GM19043 (cell line): ENCODE measurements around the gene ANKS1A.

ENCODE experiments used
- ATAC-seq: cut with Tn5 transposase; IDR thresholded peaks from one replicate; pipeline ENCODE4 v1.9.1; 2021; ENCODE audit warnings: low read depth; ENCODE audit not compliant: unreplicated experiment

Gene ANKS1A

DNA sequence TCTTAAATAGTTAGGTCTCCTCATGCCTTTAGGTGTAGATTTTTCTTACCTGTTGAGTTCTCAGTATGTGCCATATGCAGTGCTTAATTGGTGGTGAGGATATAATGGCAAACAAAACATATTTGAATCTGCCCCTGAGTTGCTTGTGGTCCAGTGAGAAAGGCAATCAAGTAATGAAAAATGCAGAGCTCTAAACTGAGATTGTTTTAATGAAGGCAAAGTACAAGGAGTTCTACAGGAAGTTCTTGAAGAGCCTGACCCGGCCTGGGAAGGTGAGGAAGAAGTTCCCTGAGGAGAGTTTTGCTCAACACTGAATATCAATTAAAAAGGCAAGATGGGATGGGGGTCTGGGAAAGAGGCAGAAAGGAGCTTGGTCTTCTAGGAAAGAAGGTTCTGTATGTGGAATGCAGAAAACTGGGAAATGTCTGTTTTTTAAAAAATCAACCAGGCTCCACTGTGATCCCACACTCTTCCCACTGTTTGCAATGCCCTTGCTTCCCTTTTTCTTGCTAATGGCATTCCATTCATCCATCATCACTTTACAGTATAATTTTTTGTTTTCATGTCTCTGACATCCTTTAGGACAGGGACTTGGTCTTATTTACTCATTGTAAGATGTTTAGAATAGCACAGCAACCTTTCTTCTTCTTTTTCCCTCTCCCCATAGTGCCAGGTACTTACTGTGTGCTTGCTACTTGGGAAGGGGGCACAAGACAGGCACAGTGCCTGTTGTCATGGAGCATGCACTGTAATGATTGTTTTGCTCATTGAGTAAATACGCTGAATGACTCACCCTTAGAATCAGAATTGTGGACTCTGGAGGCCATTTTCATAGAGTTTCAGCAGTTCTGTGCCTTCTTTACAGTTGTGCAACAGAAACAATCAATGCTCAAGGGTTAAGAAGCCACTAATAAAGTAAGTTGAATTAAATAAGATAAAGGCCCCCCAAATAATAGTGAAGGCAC lies 64.3 kb downstream of the ANKS1A start:
- no peak for ATAC-seq

DNA sequence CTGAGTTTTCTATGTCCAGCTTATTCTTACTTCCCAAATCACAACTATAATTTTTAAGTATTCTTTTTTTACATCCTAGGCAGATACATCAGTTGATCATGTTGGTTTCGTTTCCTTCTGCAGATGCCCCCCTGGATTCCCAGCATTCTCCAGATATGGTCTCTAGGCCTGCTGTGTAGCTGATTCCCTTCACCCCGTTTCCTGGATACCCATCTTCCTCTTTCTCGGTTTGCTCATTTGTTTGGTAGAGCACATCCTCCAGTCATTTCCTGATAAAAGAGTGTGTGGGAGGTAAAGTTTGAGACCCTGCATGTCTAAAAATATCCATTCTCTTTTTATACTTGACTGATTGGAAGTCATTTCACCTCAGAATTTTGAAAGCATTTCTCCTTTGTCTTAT lies 66.4 kb downstream of the ANKS1A start:
- ATAC-seq: no peak

DNA sequence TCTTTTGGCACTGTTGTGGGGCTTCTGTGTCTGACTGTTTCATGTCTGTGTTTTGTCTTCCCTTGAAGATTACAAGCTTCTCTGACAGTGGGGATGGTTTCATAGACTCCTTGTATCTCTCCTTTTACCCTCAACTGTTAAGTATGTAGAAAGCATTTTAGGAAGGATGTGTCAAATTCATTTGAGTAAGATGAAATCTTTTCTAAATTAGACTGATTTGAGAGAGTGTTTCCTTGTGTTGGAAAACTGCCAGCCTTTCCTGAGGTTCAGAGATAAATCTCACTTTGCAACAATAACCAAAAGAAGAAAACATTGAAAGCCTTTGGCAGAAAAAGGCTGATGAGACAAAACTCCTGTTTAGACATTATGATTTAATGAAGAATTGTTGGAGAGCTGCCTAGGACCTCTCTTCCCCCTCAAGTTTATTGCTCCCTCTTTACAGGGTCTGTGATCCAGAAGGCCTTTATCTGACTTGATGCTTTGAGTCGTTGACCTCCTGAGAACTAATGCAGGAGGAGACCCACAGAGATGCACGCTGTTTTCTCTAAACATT lies 68.3 kb downstream of the ANKS1A start:
- no peak for ATAC-seq

DNA sequence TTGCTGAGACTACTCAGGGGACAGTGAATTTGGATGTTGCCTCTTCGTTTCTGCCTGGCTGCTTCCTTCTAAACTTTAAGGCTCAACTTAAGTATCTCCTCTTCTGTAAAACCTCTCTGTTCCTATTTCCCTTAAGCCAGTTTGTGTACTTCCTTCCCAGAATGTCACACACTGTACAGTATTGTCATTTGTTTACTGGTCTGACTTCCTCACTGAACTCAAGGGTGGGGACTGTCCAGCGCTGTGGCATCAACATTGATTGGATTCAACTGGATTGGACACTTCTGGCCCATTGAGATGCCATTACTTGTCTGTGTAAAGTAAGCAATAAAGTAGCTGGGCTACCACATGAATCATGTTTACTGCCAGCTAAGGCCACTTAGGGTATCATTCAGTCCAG lies 69.7 kb downstream of the ANKS1A start:
- no peak for ATAC-seq

DNA sequence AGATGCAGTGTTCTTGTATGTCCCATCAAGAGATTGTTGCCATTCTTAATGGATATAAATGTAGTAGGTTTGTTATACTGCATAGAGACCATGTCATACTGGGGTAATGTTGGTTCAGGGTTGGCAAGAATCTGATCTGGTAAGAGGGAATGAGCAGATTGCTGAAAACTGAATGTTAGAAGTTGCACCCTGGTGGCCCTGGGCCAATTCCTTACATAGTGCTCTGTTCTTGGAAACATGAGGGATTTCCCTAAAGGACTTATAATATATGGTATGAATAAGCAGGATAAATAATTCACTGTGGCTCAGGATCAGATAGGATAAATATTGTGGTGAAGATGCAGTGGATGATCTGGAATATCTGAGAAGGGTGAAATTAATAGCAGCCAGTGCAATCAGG lies 70.2 kb downstream of the ANKS1A start:
- ATAC-seq: no peak

DNA sequence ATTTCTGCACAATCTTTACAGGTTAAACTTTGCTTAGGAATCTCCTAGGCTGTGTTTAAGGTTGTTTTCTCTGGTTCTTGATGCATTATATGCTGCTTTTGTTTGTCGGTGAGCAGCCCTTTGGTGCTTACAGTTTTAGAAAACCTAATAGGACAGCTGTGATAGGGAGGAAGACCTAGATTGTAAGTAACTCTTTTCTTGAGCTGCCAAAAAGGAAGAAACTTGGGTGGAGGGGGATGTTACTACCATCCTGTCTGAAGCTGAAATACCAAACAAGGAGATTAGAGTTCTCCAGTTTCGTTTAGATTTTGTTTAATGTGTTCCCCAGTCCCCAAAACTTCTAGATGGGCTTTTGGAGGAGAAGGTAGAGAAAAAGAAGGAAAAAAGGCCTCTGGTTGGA lies 72.0 kb downstream of the ANKS1A start:
- ATAC-seq: no peak

DNA sequence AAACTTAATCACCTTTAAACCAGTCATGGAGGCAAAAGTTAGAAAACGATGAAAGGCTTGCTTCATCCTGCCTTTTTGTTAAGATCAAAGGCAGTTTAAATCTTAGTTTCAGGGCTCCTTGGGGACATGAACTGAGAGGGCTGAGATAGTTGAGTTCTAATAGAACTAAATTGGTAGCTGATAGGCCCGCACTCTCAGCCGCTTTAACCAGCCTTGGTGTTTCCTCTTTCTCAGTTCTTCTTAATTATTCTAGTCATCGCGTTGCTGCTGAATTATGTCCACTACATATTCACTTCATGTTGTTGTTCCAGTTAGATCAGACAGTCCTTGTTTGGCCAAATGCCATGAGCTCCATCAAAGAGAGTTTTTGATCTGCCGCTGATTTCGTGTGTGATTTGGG lies 72.5 kb downstream of the ANKS1A start:
- ATAC-seq: no peak

DNA sequence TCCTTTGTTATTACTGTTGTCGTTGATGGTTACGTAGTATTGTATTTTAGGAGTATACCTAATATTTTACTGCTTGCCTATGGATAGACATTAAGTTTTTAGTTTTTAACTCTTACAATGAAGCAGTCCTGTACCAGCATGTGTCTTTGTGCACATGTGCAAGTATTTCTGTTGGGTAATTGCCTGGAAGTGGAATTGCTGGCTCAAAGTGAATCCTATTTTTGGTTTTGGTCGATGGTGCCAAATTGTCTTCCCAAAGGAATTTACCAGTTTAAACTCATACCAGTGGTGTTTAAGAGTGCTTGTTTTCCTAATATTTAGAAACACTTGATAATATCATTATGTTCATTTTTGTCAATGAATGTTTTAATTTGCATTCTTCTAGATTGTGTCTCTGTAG lies 75.5 kb downstream of the ANKS1A start:
- no peak for ATAC-seq

DNA sequence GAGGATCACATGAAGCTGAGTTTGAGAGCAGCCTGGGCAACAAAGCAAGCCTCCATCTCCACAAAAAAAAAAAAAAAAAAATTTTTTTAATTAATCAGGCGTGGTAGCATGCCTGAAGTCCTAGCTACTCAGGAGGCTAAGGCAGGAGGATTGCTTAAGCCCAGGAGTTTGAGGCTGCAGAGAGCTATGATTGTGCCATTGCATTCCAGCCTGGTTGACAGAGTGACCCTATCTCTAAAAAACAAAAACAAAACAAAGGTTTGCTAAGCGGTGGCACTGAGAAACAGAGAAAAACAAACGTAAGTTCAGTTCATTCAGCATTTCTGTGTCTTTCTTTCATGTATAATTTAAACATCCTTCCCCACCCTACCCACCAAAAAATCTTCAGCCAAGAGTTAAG lies 78.4 kb downstream of the ANKS1A start:
- no peak for ATAC-seq

DNA sequence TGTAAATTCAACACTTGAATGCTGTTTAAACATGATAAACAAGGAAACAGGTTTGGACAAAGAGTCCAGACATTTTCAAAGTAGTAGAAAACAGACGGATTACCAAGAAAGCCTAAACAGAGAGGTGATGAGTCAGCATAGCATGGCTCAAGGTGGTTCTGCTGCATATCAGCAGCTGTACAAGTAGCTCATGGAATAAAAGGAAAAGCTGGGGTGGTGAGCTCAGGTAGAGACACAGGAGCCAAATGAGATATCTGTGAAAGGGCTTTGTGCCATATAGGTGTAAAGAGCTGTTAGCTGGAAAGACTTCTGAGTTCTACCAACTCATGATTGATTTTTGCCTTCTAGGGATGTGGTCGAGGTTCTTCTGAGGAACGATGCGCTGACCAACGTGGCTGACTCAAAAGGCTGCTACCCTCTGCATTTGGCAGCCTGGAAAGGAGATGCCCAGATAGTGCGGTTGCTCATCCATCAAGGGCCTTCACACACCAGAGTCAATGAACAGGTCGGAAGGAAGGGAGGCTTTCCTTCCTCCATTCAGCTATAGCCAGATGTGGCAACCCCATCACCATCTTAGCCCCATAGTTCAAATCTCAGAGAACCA lies 80.7 kb downstream of the ANKS1A start:
- no peak for ATAC-seq

DNA sequence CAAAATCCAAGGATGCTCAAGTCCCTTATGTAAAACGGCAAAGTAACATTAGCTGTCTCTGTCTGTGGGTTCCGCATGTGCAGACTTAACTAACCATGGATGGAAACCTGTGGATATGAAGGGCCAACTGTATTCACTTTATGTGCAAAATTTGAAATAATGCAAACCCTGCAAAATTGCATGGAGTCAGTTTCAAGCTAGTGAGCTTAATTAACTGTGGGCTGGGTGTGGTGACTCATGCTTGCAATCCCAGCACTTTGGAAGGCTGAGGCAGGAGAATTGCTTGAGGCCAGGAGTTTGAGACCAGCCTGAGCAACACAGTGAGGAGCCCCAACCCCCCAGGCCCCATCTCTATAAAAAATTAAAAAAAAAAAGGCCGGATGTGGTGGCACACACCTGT lies 81.4 kb downstream of the ANKS1A start:
- ATAC-seq: no peak

DNA sequence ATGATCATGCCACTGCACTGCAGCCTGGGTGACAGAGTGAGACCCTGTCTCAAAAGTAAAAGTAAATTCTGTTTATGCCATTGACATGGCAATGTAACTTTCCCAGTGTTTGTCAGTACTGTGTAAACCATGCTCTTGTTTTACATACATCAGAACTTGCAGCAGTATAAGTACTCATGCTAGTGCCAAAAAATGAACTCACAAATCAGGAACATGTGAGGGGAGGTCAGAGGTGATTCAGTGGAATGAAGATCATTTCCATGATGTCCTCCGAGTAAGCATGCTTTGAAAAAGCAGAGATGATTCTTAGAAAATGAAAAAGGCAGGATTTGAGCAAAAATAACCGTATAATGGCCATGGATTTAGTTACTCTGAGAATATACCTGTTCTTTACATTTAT lies 81.9 kb downstream of the ANKS1A start:
- ATAC-seq: no peak

DNA sequence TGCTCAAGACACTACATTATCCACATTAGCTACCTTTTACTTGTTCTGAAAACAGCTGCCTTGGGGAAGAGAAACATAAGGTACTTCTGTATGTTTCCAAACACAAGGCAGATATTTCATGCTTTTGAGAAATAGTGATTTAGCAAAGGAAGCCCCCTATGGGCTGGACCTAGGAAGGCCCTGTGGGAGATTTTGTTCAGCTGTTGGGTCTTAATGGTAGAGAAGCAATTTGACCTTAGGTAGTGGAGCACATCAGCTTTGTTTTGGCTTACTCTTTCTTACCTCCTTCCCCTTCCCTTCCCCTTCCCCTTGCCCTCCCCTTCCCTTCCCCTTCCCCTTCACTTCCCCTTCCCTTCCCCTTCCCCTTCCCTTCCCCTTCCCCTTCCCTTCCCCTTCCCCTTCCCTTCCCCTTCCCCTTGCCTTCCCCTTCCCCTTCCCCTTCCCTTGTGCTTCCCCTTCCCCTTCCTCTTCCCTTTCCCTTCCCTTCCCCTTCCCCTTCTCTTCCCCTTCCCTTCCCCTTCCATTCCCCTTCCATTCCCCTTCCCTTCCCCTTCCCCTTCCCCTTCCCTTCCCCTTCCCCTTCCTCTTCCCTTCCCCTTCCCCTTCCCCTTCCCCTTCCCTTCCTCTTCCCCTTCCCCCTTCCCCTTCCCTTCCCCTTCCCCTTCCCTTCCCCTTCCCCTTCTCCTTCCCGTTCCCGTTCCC lies 84.6 kb downstream of the ANKS1A start:
- ATAC-seq: no peak

DNA sequence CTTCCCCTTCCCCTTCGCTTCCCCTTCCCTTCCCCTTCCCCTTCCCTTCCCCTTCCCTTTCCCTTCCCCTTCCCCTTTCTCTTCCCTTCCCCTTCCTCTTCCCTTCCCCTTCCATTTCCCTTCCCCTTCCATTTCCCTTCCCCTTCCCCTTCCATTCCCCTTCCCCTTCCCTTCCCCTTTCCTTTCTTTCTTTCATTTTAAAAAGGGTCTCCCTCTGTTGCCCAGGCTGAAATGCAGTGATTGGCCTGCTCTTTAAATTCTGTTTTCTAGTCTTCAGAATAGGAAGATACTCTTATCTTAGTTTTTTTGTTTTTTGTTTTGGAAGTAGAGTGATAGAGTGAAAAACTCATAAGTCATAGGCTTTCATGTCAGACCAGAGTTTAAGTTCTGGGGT lies 85.2 kb downstream of the ANKS1A start:
- ATAC-seq: no peak

DNA sequence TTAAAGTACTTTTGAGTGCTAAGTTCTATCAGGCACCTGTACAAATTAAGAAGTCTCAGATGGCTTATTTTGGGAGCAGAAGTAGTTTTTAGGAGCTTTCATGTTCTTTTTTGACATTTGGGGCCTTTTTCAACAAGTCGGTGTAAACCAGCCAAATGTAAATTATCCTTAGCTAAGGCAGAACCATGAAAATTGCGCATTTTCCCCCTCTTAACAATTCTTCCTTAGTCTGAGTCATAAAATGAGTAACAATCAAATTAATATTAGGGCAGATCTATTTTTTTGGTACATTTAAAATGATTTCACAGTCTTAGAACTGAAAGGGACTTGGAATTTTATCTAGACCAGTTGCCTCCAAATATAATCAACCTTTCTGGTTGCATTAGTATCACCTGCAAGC lies 87.2 kb downstream of the ANKS1A start:
- no peak for ATAC-seq

DNA sequence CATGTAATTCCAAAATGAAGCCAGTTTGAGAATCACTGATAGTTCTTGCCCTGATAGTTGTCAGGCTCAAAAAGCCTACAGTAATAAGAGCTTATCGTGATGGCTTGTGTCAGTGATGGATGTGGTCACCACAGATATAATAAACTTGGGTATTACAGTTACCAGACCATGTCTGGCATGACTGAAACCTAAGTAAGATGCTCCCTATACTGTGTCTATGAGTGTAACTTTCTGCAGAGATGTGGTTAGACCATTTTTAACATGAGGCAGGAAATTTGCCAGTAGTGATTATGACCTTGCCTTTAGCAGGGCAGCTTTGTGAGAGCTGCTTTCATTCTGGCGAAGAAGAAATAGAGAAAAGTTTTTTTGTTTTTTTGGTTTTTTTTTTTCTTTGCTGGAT lies 90.2 kb downstream of the ANKS1A start:
- no peak for ATAC-seq

DNA sequence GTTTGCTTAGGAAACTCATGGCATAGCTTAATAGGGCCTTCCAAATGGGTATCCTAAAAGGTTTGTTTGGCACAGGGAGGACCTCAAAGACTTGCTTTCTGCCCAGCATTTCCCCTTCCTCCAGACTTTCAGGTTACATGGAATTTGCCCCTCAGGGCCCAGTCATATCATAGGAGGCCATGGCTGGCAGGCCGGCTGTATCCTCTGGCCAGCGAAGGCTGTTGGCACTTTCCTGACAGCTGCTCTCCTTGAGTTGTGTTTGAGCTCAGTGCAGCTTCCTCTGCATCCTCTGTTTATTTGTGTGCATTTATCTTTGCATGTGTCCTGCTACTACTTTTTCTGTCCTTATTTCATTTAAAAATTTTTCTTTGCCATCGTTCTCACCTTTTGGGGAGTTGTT lies 90.9 kb downstream of the ANKS1A start:
- ATAC-seq: no peak

DNA sequence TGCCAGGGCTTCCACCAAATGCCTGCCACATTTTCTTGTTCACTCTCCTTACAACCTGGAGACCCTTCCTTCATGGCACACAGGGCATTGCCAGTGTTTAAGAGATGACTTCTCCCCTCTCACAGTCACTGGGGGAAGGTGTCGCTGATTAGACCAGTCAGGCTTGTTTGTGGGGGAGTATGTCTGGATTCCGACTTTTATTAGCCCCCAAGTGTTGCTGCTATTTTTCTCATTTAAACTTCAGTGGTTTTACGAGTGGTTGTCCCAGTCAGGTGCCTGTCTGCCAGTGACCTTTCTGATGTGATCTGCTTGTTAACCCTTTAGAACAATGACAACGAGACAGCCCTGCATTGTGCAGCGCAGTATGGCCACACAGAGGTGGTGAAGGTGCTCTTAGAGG lies 92.3 kb downstream of the ANKS1A start:
- ATAC-seq: no peak

DNA sequence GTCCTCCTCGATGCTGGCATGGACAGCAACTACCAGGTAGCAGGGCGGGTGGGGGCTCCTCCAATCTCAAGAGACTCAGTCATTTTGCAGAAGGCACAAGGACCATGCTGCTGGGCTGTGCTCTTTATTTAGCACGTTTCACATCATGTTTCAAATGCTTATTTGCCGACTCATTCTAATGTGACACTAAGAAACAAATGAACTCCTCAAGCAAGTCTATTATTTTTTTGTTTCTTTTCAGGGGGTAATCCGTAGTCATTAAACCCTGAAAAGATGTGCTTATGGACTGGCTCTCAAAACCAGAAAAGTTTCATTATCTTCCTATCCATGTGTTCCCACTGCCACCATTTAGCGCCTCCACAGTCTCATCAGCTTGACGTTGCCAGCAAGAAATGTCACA lies 92.9 kb downstream of the ANKS1A start:
- ATAC-seq: no peak

DNA sequence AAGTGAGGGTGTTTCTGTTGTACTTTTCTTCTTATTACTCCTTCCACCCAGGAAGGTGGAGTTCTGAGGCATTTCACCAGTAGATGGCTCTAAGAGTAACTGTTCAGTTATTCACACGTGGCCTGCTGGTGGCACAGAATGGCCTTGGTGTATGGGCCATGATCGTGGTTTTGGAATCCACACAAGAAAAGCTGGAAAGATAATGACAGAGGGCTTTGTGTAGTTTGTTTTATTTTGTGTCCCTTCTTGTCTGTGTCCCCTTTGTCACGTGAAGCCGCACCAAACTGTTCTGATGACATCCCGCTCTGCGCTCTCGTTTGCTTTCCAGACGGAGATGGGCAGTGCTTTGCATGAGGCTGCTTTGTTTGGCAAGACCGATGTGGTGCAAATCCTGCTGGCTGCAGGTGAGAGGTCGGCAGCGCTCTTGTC lies 93.4 kb downstream of the ANKS1A start:
- no peak for ATAC-seq

DNA sequence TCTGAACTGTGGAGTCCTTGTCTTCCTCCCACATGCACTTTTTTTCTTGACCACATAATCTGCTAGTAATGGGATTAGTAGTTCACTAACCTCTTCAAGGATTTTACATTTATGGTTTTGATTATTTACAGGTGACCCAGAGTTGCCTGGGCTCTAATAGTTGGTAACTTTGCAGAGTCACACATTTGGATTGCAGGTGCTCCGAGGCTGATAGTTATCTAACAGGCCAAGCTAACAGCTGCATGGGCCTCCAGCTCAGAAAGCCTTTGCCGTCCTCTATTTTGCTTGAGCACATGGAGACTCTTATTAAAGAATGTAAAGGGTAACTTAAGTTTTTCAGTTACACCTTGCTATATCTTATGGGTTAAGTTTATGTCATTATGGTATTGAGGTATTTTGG lies 95.4 kb downstream of the ANKS1A start:
- no peak for ATAC-seq
